Measurements from ENCODE around the gene HSFX2. TPM values are rescaled to one million over a fixed set of nuclear protein-coding genes. Genes with fewer than 3 reads are reported as not detected.

HSFX2 gene
- total RNA-seq, 1 experiment from 2014 or later, result 2.1 TPM

Other genes with a start within 250 kb of the HSFX2 start
- gene IDS, start 90.0 kb downstream of the HSFX2 start, total RNA-seq (2022), result 84.4 and 85.7 TPM in 2 replicates
- gene EOLA1, start 54.3 kb downstream of the HSFX2 start, total RNA-seq (2022), result 17.8 and 24.9 TPM in 2 replicates
- gene HSFX3, start 45.4 kb downstream of the HSFX2 start, total RNA-seq (2022), result not detected in 2 replicates
- not detected in 2 replicates for gene MAGEA9B, start 7.9 kb downstream of the HSFX2 start, total RNA-seq (2022)
- gene TMEM185A, start 36.5 kb upstream of the HSFX2 start, total RNA-seq (2022), result 30.2 and 33.9 TPM in 2 replicates
- gene MAGEA11, start 116.7 kb upstream of the HSFX2 start, total RNA-seq (2022), result not detected in 2 replicates
- gene HSFX1, start 178.8 kb upstream of the HSFX2 start, total RNA-seq (2022), result 1.3 and 3.4 TPM in 2 replicates
- not detected in 2 replicates for gene MAGEA9, start 186.6 kb upstream of the HSFX2 start, total RNA-seq (2022)

All from Calu3 (cell line).